ENCODE measurements around the gene SH3D19. TPM values are rescaled to one million over a fixed set of nuclear protein-coding genes. Genes with fewer than 3 reads are reported as not detected.

SH3D19 gene
- total and polyA plus RNA-seq, 12 donors = 32.4 to 175 (median 116) TPM

- no peaks in the 10 kb centered on the region for H3K36me3 ChIP-seq
- no peaks in the 10 kb centered on the region for H3K4me1 ChIP-seq
- TF ChIP-seq CTCF (IDR thresholded peaks at IDR 0.05) = no peak
- ATAC-seq (no peak), DNase-seq (no peak)
- intact Hi-C loops (cut with DNase I) = no loop called here
- no peak overlapping the region for H3K4me3 ChIP-seq
- H3K9me3 ChIP-seq = no peaks in the 10 kb centered on the region
- H3K27ac ChIP-seq = no peak overlapping the region
- no peaks in the 10 kb centered on the region for H3K27me3 ChIP-seq
These were observed 250.9 kb downstream of the SH3D19 start for GRCh38 chr4:151074416-151074916.

Other genes with a start within 250 kb of the SH3D19 start
- gene RPS3A, start 226.0 kb downstream of the SH3D19 start, total RNA-seq = 1,000 to 10,000 TPM in 3 of 10 donors, 100 to 1,000 TPM in 7; 716 to 1,104 (median 881) TPM
- 1,000 to 10,000 TPM in 1 of 2 donors, 100 to 1,000 TPM in 1; 865 to 2,252 TPM for gene RPS3A, start 226.0 kb downstream of the SH3D19 start, polyA plus RNA-seq
- not detected for gene PRSS48, start 48.4 kb downstream of the SH3D19 start, total RNA-seq
- not detected for gene PRSS48, start 48.4 kb downstream of the SH3D19 start, polyA plus RNA-seq
- 10 to 100 TPM; 12.6 to 27.7 (median 21.7) TPM for gene FHIP1A, start 83.6 kb upstream of the SH3D19 start, total RNA-seq
- gene FHIP1A, start 83.6 kb upstream of the SH3D19 start, polyA plus RNA-seq = 1 to 10 TPM in 1 of 2 donors, under 1 TPM in 1; 0.77 to 3.1 TPM

All from heart right ventricle (tissue), 16 donors.